Thymus (tissue), 11 donors: Measurements from ENCODE around the gene SRP68. TPM values are rescaled to one million over a fixed set of nuclear protein-coding genes. Genes with fewer than 3 reads are reported as not detected.
A peak's percentile ranks its signal among the peaks of the same experiment; 100 is the strongest.

Source experiments
- DNase-seq, 9 donors: peaks; one replicate each; pipeline ENCODE4 v3.0.0-alpha.2; 2013; ENCODE audit warnings: low spot score in 9 of 9, low read depth in 6 of 9, missing footprints in 1 of 9
- H3K27ac ChIP-seq, 2 donors: one replicate each; pipeline ENCODE4 v1.5.1; 2013; ENCODE audit warnings: control low read depth in 1 of 2, low read depth in 1 of 2, low read length in 1 of 2, mild to moderate bottlenecking in 1 of 2, moderate library complexity in 1 of 2
- H3K27me3 ChIP-seq, 2 donors: one replicate each; pipeline ENCODE4 v1.5.1; 2013; ENCODE audit warnings: low read length in 1 of 2; ENCODE audit not compliant: control insufficient read depth in 2 of 2, insufficient read depth in 1 of 2
- H3K36me3 ChIP-seq, 2 donors: one replicate each; pipeline ENCODE4 v1.5.1; 2013; ENCODE audit warnings: low read length in 1 of 2, mild to moderate bottlenecking in 1 of 2, moderate library complexity in 1 of 2; ENCODE audit not compliant: control insufficient read depth in 2 of 2, insufficient read depth in 2 of 2
- H3K4me1 ChIP-seq, 2 donors: one replicate each; pipeline ENCODE4 v1.5.1; 2013; ENCODE audit warnings: low read length in 2 of 2; ENCODE audit not compliant: control insufficient read depth in 2 of 2, insufficient read depth in 2 of 2
- H3K4me3 ChIP-seq, 2 donors: one replicate each; pipeline ENCODE4 v1.5.1; 2013; ENCODE audit warnings: low read length in 2 of 2, control low read depth in 1 of 2, mild to moderate bottlenecking in 1 of 2
- H3K9me3 ChIP-seq, 2 donors: one replicate each; pipeline ENCODE4 v1.5.1; 2013; ENCODE audit warnings: low read length in 1 of 2, mild to moderate bottlenecking in 1 of 2; ENCODE audit not compliant: control insufficient read depth in 2 of 2, insufficient read depth in 1 of 2
- WGBS: extraction: QIAGEN DNeasy Blood & Tissue Kit; methylation state at CpG from one replicate; pipeline ENCODE4 v1.1.7; 2013; 5-methylcytosine and 5-hydroxymethylcytosine counted together
- polyA plus RNA-seq: library from polyadenylated mRNA; stranded (reverse); fragments of 200-250 nt; gene quantifications from one replicate; pipeline ENCODE4 v1.2.3, GENCODE V29; 2013
- total RNA-seq: library from RNA; stranded (reverse); fragments of 120-200 nt; gene quantifications from one replicate; pipeline ENCODE4 v1.2.4, GENCODE V29; 2013
- donor health status: healthy.

SRP68 gene
- total and polyA plus RNA-seq, 2 donors: 19.9 to 47.6 TPM

DNA sequence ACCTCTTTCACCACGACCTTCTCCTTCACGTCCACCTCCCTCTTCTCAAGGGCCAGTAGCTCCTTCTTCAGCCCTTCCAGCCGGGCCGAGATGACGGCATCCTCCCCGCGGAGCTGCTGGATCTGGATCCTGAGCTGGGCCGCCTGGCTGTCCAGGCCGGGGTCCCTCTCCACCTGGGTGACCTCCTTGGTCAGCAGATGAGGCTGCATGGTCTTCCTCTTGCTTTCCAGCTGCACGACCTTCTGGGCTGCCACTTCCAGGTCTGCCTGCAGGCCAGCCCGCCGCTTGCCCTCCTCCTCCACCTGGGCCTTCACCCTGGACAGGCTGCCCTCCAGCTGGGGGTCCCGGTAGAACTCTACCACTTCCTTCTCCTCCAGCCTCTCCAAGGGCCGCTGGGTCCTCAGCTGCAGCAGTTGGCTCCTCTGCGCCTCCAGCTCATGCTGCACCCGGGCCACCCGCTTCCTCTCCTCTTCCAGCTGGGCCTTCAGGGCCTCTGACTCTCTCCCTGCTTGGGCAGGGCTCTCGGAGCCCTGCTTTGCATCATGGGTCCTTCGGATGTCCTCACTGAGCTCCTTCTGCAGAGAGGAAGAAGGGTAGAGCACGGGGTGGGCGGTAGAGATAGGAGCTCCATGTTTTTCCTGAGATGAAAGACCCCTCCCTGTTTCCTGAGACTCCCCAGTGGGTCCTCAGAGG, 62.2 kb downstream of the SRP68 start:
- Histone ChIP-seq H3K4me3 (no peak overlapping the region), H3K4me1 (peaks cover 0 to 18% of the 10 kb centered on the region in 2 donors), H3K36me3 (peaks cover 0 to 3% of the 10 kb centered on the region in 2 donors), H3K9me3 (peaks cover 0 to 3% of the 10 kb centered on the region in 2 donors), H3K27me3 (no peaks in the 10 kb centered on the region), H3K27ac (no peak overlapping the region)
- no peak for DNase-seq
- 87% methylated on average over 21 of the region's 21 CpGs for WGBS

DNA sequence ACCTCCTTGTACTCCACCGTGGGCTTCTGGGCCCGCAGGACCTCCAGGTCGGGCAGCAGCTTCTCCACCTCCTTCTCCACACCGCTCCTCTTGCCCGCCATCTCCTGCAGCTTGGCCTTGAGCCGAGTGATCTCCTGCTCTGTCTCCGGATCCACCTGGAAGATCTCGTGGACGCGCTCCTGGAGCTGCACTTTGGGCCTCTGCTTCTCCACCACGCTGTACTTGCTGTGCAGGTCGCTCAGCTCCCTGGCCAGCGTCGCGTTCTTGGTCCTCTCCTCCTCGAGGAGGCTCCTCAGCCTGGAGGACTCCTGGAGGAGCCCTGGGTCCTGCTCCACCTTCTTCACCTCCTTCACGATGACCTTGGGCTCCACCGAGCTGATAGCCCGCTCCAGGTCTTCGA, 62.9 kb downstream of the SRP68 start:
- no peaks in the 10 kb centered on the region for H3K27me3 ChIP-seq
- H3K27ac ChIP-seq: no peak overlapping the region
- peaks cover 3 to 6% of the 10 kb centered on the region in 2 donors for H3K36me3 ChIP-seq
- peaks cover 0 to 16% of the 10 kb centered on the region in 2 donors for H3K4me1 ChIP-seq
- H3K9me3 ChIP-seq: no peaks in the 10 kb centered on the region
- DNase-seq: no peak
- 98% methylated on average over 20 of the region's 20 CpGs for WGBS
- no peak overlapping the region for H3K4me3 ChIP-seq

DNA sequence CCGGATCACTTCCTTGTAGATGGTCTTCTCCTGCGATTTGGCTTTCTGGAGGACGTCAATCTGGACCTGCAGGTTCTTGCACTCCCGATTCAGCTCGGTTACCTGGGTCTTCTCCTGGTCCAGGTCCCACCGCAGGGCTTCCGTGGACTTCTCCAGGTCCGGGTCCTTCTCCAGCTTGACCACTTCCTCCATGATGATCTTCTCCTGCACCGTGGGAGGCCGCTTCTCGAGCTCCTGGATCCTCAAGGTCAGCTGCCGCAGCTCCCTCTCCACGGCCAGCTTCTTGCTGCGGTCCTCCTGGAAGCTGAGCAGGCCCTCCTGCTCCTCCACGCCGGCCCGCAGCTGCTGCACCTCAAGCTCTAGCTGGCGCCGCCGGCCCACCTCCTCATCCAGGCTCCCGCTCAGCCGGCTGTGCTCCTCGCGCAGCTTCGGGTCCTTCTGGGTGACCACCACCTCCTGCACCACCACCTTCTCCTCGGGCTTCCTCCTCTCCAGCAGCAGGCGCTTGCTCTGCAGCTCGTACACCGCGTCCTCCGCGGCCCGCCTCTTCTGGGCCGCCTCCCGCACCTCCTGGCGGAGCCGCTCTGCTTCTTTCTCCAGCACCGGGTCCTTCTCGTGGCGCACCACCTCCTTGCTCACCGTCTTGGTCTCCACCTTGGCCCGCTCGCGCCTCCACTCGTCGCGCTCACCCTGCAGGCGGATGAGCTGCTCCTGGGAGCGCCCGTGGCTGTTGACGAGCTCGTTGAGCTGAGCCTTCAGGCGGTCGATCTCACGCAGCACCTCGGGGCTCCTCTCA, 63.5 kb downstream of the SRP68 start:
- WGBS: 97% methylated on average over 56 of the region's 56 CpGs
- H3K4me3 ChIP-seq: no peak overlapping the region
- H3K4me1 ChIP-seq: peaks cover 0 to 10% of the 10 kb centered on the region in 2 donors
- no peaks in the 10 kb centered on the region for H3K27me3 ChIP-seq
- no peak overlapping the region for H3K27ac ChIP-seq
- H3K9me3 ChIP-seq: no peaks in the 10 kb centered on the region
- no peak for DNase-seq
- peaks cover 3 to 6% of the 10 kb centered on the region in 2 donors for H3K36me3 ChIP-seq

DNA sequence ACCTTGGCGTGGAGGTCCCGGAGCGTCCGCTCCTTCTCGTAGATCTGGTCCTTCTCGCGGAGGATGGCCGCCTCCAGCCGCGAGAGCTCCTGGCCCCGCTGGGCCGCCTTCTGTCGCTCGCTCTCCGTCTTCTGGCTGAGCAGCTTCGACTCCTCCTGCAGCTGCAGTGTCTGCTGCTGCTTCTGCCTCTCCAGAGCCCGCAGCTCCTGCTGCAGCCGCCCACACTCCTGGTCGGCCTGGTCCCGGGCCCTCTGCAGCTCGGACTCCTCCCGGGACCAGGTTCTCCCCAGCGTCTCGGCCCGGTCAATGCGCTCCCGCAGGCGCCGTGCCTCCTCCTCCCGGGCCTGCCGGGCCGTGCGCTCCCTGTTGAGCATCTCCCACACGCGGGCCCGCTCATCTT, 64.1 kb downstream of the SRP68 start:
- peaks cover 3 to 6% of the 10 kb centered on the region in 2 donors for H3K36me3 ChIP-seq

DNA sequence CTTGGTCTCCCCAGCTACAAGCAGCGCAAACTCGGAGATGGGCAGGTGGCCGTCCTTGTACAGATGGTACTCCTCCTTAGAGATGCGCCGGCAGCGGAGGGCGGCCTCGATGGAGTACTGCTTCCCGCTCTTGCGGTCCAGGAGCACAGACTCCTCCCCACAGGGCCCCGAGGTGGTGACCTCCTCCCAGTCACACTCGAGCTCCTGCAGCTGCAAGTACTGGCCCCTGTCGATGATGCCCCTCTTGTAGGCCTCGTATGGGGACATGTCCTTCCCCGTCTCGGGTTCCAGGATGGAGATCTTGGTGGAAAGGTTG, 64.5 kb downstream of the SRP68 start:
- Histone ChIP-seq H3K4me3 (no peak overlapping the region), H3K9me3 (no peaks in the 10 kb centered on the region), H3K4me1 (peaks cover 0 to 10% of the 10 kb centered on the region in 2 donors), H3K27ac (no peak overlapping the region), H3K27me3 (no peaks in the 10 kb centered on the region), H3K36me3 (peaks cover 3 to 6% of the 10 kb centered on the region in 2 donors)
- 96% methylated on average over 16 of the region's 16 CpGs for WGBS
- DNase-seq: no peak

More for the DNA sequence above, 64.1 kb downstream of the SRP68 start:
- no peak overlapping the region for H3K4me3 ChIP-seq
- no peaks in the 10 kb centered on the region for H3K9me3 ChIP-seq
- peaks cover 0 to 10% of the 10 kb centered on the region in 2 donors for H3K4me1 ChIP-seq
- no peak for DNase-seq
- H3K27ac ChIP-seq: no peak overlapping the region
- no peaks in the 10 kb centered on the region for H3K27me3 ChIP-seq
- WGBS: 97% methylated on average over 36 of the region's 36 CpGs

DNA sequence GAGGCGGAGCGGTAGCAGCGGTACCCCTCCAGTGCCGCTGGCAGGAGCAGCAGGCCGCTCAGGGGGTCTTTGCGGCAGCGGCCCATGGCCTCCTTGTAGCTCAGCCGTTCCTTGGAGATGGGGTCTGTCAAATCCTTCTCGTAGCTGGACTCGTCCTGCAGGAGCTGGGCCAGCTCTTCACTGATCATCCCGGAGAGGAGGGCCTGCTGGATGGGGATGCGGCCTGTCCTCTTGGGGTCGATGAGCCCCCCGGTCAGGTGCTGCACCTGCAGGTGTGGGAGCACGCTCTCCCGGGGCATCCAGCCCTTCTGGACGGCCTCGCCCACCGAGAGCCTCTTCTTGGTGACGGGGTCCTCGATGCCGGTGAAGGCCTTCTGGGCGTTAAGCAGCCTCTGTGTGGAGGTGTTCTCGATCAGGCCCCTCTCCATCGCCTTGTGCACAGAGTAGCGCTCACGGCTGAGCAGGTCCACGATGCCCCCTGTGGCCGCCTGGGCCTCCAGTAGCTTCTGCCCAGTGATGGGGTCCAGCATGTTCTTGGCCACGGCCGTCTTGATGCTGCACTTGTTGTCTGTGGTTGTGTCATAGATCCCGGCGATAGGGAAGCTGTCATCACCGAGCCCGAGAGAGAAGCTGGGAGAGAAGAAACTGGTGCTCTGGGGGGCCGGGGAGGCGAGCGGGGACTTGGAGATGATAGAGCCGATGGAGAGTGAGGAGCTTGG, 65.0 kb downstream of the SRP68 start:
- H3K27me3 ChIP-seq: no peaks in the 10 kb centered on the region
- 97% methylated on average over 39 of the region's 39 CpGs for WGBS
- H3K4me1 ChIP-seq: peaks cover 0 to 10% of the 10 kb centered on the region in 2 donors
- no peak for DNase-seq
- H3K27ac ChIP-seq: no peak overlapping the region
- H3K9me3 ChIP-seq: no peaks in the 10 kb centered on the region
- H3K4me3 ChIP-seq: no peak overlapping the region
- peaks cover 3 to 6% of the 10 kb centered on the region in 2 donors for H3K36me3 ChIP-seq

DNA sequence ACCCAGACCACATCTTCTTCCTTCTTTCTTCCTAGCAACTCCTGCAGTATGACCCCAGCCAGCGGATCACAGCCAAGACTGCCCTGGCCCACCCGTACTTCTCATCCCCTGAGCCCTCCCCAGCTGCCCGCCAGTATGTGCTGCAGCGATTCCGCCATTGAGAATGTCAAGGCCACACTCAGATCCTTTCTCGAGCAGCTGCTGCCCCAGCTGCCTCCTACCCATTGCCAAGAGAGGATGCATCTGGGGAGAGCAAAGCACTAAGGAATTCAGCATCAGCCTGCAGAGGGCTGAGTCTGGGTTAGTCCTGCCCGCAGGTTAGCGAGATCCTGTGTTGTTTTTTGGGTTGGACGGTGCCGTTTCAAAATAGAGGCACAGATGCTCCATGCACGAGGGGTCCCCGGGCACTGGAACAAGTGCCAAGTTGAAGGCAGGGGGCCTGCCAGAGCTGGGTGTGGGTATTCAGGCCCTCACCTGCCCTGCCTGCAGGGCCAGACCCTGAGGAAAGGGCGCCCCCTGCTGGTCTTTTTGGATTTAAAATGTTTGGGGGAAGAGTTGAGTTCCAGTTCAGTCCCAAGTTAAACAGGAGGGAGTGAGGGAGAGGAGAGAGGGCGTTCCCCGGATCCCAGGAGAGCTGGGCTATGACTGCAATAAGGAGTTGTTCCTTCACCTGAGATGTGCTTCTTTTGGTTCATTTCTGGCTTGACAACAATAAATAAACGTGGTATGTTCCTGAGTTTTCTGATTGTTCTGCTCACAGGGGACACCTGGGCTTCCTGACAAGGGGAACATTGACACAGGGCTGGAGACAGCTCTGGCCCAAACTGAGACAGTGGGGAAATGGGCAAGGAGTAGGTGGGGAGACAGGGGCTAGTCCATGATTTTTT, 66.8 kb downstream of the SRP68 start:
- peaks cover 0 to 10% of the 10 kb centered on the region in 2 donors for H3K4me1 ChIP-seq
- H3K36me3 ChIP-seq: peaks cover 3 to 6% of the 10 kb centered on the region in 2 donors
- WGBS: 72% methylated on average over 16 of the region's 16 CpGs
- H3K4me3 ChIP-seq: no peak overlapping the region
- peak; percentile 46 to 86 (median 67) for DNase-seq
- no peaks in the 10 kb centered on the region for H3K9me3 ChIP-seq
- H3K27me3 ChIP-seq: no peaks in the 10 kb centered on the region
- H3K27ac ChIP-seq: peak overlapping the region in 1 of 2 donors; percentile 5

DNA sequence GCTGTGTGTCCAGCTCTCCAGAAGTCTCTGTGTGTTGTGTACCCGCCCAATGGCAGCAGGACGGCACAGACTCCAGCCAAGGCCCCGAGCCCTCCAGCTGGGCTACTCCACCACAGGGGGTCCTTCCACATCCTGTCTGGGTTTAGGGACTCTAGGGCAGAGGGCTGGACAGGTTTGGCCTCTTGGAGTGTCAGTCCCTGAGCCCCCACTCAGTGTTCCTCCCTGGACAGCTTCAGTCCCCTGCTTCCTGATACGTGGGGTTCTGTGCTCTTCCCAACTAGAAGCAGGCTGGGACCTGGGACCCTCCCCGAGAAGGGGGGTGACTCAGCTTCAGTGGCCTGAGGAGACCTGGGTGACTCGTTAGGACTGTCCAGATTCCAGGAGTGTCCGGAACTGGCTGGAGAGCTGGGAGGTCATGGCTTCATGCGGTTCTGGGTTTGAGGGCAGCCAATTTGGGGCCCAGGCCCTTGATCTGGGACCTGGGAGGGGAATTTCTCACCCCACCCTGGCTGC, 67.5 kb downstream of the SRP68 start:
- Histone ChIP-seq H3K27ac (peak overlapping the region in 1 of 2 donors; percentile 5), H3K9me3 (no peaks in the 10 kb centered on the region), H3K36me3 (peaks cover 3 to 6% of the 10 kb centered on the region in 2 donors), H3K4me1 (peaks cover 0 to 10% of the 10 kb centered on the region in 2 donors), H3K4me3 (no peak overlapping the region), H3K27me3 (no peaks in the 10 kb centered on the region)
- 98% methylated on average over 8 of the region's 8 CpGs for WGBS
- DNase-seq: no peak
